PC-3 (cell line): ENCODE measurements around the gene CAPS2. TPM values are rescaled to one million over a fixed set of nuclear protein-coding genes. Genes with fewer than 3 reads are reported as not detected.

Experiments used
- ATAC-seq: fragments of 200-7000 bp; cut with Tn5 transposase; 2 replicates; pipeline ENCODE4 v1.9.1; 2020; ENCODE audit warnings: mild to moderate bottlenecking, moderate library complexity
- BruUV-seq: library from RNA; stranded (reverse); fragments of 400-500 nt; replicated peaks from 2 replicates; lab custom pipeline; 2021; lab: Mats Ljungman, UMichigan
- CTCF ChIA-PET: fragments of 300-600 bp; sonication (Branson Sonifier 250); formaldehyde crosslinking; loops from one replicate; lab custom pipeline; 2022; ENCODE audit warnings: antibody characterized with exemption; lab: Charles Lee
- POLR2A ChIA-PET: fragments of 300-600 bp; sonication (Branson Sonifier 250); formaldehyde crosslinking; loops from one replicate; lab custom pipeline; 2022; ENCODE audit warnings: antibody characterized with exemption; ENCODE audit not compliant: unreplicated experiment; lab: Charles Lee
- DNase-seq: peaks from one replicate; pipeline ENCODE4 v3.0.0-alpha.2; 2015
- H2AFZ ChIP-seq: fragments of 300-600 bp; sonication (generic); 2 replicates; pipeline ENCODE4 v1.6.0; 2016; ENCODE audit warnings: antibody characterized with exemption, low read length
- H3F3A ChIP-seq: fragments of 300-600 bp; sonication (generic); one replicate; pipeline ENCODE4 v1.6.0; 2017; ENCODE audit warnings: antibody characterized with exemption, low read length, control low read depth, mild to moderate bottlenecking; ENCODE audit not compliant: unreplicated experiment
- H3K27ac ChIP-seq: fragments of 300-600 bp; sonication (generic); 2 replicates; pipeline ENCODE4 v1.5.1; 2016; ENCODE audit warnings: mild to moderate bottlenecking, low read length
- H3K27me3 ChIP-seq: fragments of 300-600 bp; sonication (generic); 2 replicates; pipeline ENCODE4 v1.6.1; 2016; ENCODE audit warnings: low read length, mixed read lengths
- H3K36me3 ChIP-seq: fragments of 300-600 bp; sonication (generic); 2 replicates; pipeline ENCODE4 v1.6.1; 2016; ENCODE audit warnings: low read depth, mixed run types, low read length, mixed read lengths
- H3K4me1 ChIP-seq: fragments of 300-600 bp; sonication (generic); 2 replicates; pipeline ENCODE4 v1.5.1; 2016; ENCODE audit warnings: low read length; ENCODE audit not compliant: insufficient read depth
- H3K4me2 ChIP-seq: fragments of 300-600 bp; sonication (generic); 2 replicates; pipeline ENCODE4 v1.6.0; 2016; ENCODE audit warnings: low read length
- H3K4me3 ChIP-seq: fragments of 300-600 bp; sonication (generic); 2 replicates; pipeline ENCODE4 v1.5.1; 2016; ENCODE audit warnings: mild to moderate bottlenecking, low read length, mixed read lengths
- H3K79me2 ChIP-seq: fragments of 300-600 bp; sonication (generic); 2 replicates; pipeline ENCODE4 v1.6.1; 2017; ENCODE audit warnings: low read length, mixed read lengths
- H3K9ac ChIP-seq: fragments of 300-600 bp; sonication (generic); 2 replicates; pipeline ENCODE4 v1.6.0; 2016; ENCODE audit warnings: mild to moderate bottlenecking, low read length
- H3K9me2 ChIP-seq: fragments of 300-600 bp; sonication (generic); replicated peaks from 2 replicates; pipeline ENCODE4 v1.6.1; 2016; ENCODE audit warnings: mixed run types, low read length, mixed read lengths
- H3K9me3 ChIP-seq: fragments of 300-600 bp; sonication (generic); 2 replicates; pipeline ENCODE4 v1.6.1; 2016; ENCODE audit warnings: low read length, mixed read lengths
- H4K20me1 ChIP-seq: fragments of 300-600 bp; sonication (generic); 2 replicates; pipeline ENCODE4 v1.6.1; 2016; ENCODE audit warnings: low read length, mixed read lengths
- CTCF ChIP-seq: fragments of 300-600 bp; sonication (generic); conservative IDR thresholded peaks from 2 replicates; pipeline ENCODE4 v1.5.1; 2017; ENCODE audit warnings: antibody characterized with exemption, low read depth, mild to moderate bottlenecking, low read length
- EZH2 ChIP-seq: fragments of 300-600 bp; sonication (generic); IDR thresholded peaks from one replicate; pipeline ENCODE4 v1.6.1; 2017; ENCODE audit warnings: antibody characterized with exemption, mild to moderate bottlenecking, low read length; ENCODE audit not compliant: unreplicated experiment
- EZH2phosphoT487 ChIP-seq: fragments of 300-600 bp; sonication (generic); IDR thresholded peaks from 2 replicates; pipeline ENCODE4 v1.6.1; 2018; ENCODE audit warnings: mild to moderate bottlenecking, antibody characterized with exemption, low read length, borderline replicate concordance
- intact Hi-C: fragments of 100-400 bp; cut with micrococcal nuclease; formaldehyde crosslinking; loops from 2 replicates; pipeline ENCODE4 v1.9.0; 2023
- total RNA-seq: library from RNA; depleted of rRNA; stranded (reverse); fragments of >200 nt; gene quantifications from 2 replicates; pipeline ENCODE4 v1.2.3, GENCODE V29; 2014

CAPS2 gene
- total RNA-seq, 1 experiment from 2014 or later: 8.4 TPM

DNA sequence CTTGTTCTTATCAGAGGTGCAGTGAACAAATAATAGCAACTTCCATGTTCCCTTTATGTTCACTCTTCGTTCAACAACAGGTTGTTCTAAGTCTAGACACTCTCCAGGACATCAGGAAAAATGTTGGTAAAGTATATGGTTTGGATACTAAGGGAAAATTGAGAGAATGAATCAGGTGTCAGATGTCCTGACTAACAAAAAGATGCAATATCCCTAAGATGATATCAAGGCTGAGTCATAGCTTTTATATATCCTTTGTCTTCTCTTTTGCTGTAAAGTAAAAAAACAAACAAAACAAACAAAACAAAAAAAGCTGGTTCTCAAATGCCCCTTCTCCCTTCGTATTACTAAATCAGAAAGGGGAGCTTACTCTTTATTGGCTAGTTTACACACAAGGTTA lies 15.4 kb upstream of the CAPS2 start:
- H3K27me3 ChIP-seq: no peaks in the 10 kb centered on the region
- H3K9ac ChIP-seq: no peak overlapping the region
- BruUV-seq: no TSS peak
- H3K27ac ChIP-seq: no peak overlapping the region
- no peaks in the 10 kb centered on the region for H3F3A ChIP-seq
- CTCF ChIA-PET: interaction anchor here (0.5 kb wide), 1 partner anchor 26 kb away, joined by 3 read pairs; no protein-coding TSS in a partner anchor
- TF ChIP-seq EZH2phosphoT487 (no peak), EZH2 (no peak), CTCF (no peak)
- H3K4me2 ChIP-seq: peak overlapping the region; percentile 35; the same call in 1 of the 2 replicates
- H2AFZ ChIP-seq: no peak overlapping the region
- ATAC-seq (peak; percentile 84), DNase-seq (peak; percentile 69)
- H3K9me2 ChIP-seq: no peaks in the 10 kb centered on the region
- H3K4me1 ChIP-seq: peaks cover 11% of the 10 kb centered on the region
- H4K20me1 ChIP-seq: no peaks in the 10 kb centered on the region
- intact Hi-C loops: no loop called here
- H3K9me3 ChIP-seq: no peaks in the 10 kb centered on the region
- POLR2A ChIA-PET: no interaction called here
- no peak overlapping the region for H3K4me3 ChIP-seq
- H3K36me3 ChIP-seq: no peaks in the 10 kb centered on the region
- no peaks in the 10 kb centered on the region for H3K79me2 ChIP-seq

DNA sequence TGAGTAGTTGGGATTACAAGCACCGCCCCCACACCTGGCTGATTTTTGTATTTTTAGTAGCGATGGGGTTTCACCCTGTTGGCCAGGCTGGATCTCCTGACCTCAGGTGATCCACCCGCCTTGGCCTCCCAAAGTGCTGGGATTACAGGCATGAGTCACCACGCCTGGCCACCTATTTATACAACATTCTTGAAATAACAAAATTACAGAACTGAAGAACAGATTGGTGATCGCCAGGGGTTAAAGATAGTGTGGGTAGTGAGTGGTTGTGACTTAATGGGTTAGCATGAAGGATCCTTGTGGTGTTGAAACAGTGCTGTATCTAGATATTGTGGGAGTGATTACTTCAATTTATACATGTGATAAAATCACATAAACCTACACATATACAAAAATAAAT lies 11.7 kb upstream of the CAPS2 start:
- Histone ChIP-seq H4K20me1 (no peaks in the 10 kb centered on the region), H3K9ac (no peak overlapping the region), H3K9me2 (no peaks in the 10 kb centered on the region), H3K4me3 (no peak overlapping the region), H3K9me3 (no peaks in the 10 kb centered on the region), H2AFZ (no peak overlapping the region), H3K36me3 (no peaks in the 10 kb centered on the region), H3K4me2 (no peak overlapping the region), H3K27me3 (no peaks in the 10 kb centered on the region), H3K27ac (no peak overlapping the region), H3F3A (no peaks in the 10 kb centered on the region), H3K79me2 (no peaks in the 10 kb centered on the region), H3K4me1 (peaks cover 11% of the 10 kb centered on the region)
- ChIA-PET POLR2A (no interaction called here), CTCF (no interaction called here)
- DNase-seq: peak; percentile 19
- no peak for ATAC-seq
- TF ChIP-seq EZH2 (no peak), EZH2phosphoT487 (no peak), CTCF (no peak)
- intact Hi-C loops: no loop called here
- BruUV-seq: no TSS peak

GRCh38 chr12:75337905-75338304 lies 7.8 kb upstream of the CAPS2 start:
- no peaks in the 10 kb centered on the region for H3F3A ChIP-seq
- no TSS peak for BruUV-seq
- H3K4me3 ChIP-seq: no peak overlapping the region
- H3K4me2 ChIP-seq: no peak overlapping the region
- POLR2A ChIA-PET: no interaction called here
- TF ChIP-seq EZH2phosphoT487 (no peak), CTCF (no peak), EZH2 (no peak)
- intact Hi-C loops: loop anchor here (5.0 kb wide), 1 partner anchor 154 kb away; no protein-coding TSS in a partner anchor
- no peaks in the 10 kb centered on the region for H3K9me2 ChIP-seq
- H3K27ac ChIP-seq: no peak overlapping the region
- no peaks in the 10 kb centered on the region for H3K4me1 ChIP-seq
- no peaks in the 10 kb centered on the region for H3K27me3 ChIP-seq
- H3K9me3 ChIP-seq: no peaks in the 10 kb centered on the region
- H4K20me1 ChIP-seq: no peaks in the 10 kb centered on the region
- no peak for ATAC-seq
- no peak for DNase-seq
- no peak overlapping the region for H3K9ac ChIP-seq
- H2AFZ ChIP-seq: no peak overlapping the region
- CTCF ChIA-PET: no interaction called here
- no peaks in the 10 kb centered on the region for H3K36me3 ChIP-seq
- H3K79me2 ChIP-seq: no peaks in the 10 kb centered on the region
